CD8-positive, alpha-beta memory T cell (primary cell): ENCODE data around the gene GATAD2B. TPM values are rescaled to one million over a fixed set of nuclear protein-coding genes. Genes with fewer than 3 reads are reported as not detected.

Experiments
- polyA plus RNA-seq: library from polyadenylated mRNA; unstranded; fragments of 300-500 nt; fragmentation: Illumina TruSeq; gene quantifications from one replicate; pipeline ENCODE4 v1.2.3, GENCODE V29; 2021
- total RNA-seq, 2 experiments: library from RNA; stranded (reverse); gene quantifications; one replicate each; pipeline ENCODE4 v1.2.3, GENCODE V29; 2021

Gene GATAD2B
- total and polyA plus RNA-seq, 3 experiments from 2014 or later, result 5.6 to 71.9 (median 64.9) TPM

Other genes with a start within 250 kb of the GATAD2B start
- not detected for gene NPR1, start 244.3 kb downstream of the GATAD2B start, total RNA-seq
- gene NPR1, start 244.3 kb downstream of the GATAD2B start, polyA plus RNA-seq, result not detected
- gene INTS3, start 194.9 kb downstream of the GATAD2B start, total RNA-seq, result 10 to 100 TPM; 58.2 to 61.1 TPM
- 11.9 TPM for gene INTS3, start 194.9 kb downstream of the GATAD2B start, polyA plus RNA-seq
- gene SLC27A3, start 147.6 kb downstream of the GATAD2B start, total RNA-seq, result 10 to 100 TPM in 1 of 2 experiments, 1 to 10 TPM in 1; 9.9 to 11.3 TPM
- 29.3 TPM for gene SLC27A3, start 147.6 kb downstream of the GATAD2B start, polyA plus RNA-seq
- 100 to 1,000 TPM; 100 to 102 TPM for gene DENND4B, start 23.7 kb upstream of the GATAD2B start, total RNA-seq
- gene DENND4B, start 23.7 kb upstream of the GATAD2B start, polyA plus RNA-seq, result 27.3 TPM
- 10 to 100 TPM; 53.9 to 63.2 TPM for gene CRTC2, start 35.6 kb upstream of the GATAD2B start, total RNA-seq
- 38.9 TPM for gene CRTC2, start 35.6 kb upstream of the GATAD2B start, polyA plus RNA-seq
- 10 to 100 TPM; 85.5 to 88.2 TPM for gene SLC39A1, start 40.6 kb upstream of the GATAD2B start, total RNA-seq
- 39.2 TPM for gene SLC39A1, start 40.6 kb upstream of the GATAD2B start, polyA plus RNA-seq
- gene CREB3L4, start 44.9 kb upstream of the GATAD2B start, total RNA-seq, result 10 to 100 TPM in 1 of 2 experiments, 1 to 10 TPM in 1; 10.0 to 10.1 TPM
- gene CREB3L4, start 44.9 kb upstream of the GATAD2B start, polyA plus RNA-seq, result 5.3 TPM
- gene JTB, start 54.7 kb upstream of the GATAD2B start, total RNA-seq, result 100 to 1,000 TPM; 232 to 239 TPM
- gene JTB, start 54.7 kb upstream of the GATAD2B start, polyA plus RNA-seq, result 351 TPM
- 1 to 10 TPM; 9.0 to 9.5 TPM for gene RAB13, start 63.4 kb upstream of the GATAD2B start, total RNA-seq
- not detected for gene RAB13, start 63.4 kb upstream of the GATAD2B start, polyA plus RNA-seq
- gene RPS27, start 67.8 kb upstream of the GATAD2B start, total RNA-seq, result 1,000 to 10,000 TPM; 1,959 to 2,149 TPM
- 20,406 TPM for gene RPS27, start 67.8 kb upstream of the GATAD2B start, polyA plus RNA-seq
- under 1 TPM in 1 of 2 experiments, not detected in 1; 0.09 TPM for gene NUP210L, start 232.1 kb upstream of the GATAD2B start, total RNA-seq
- gene NUP210L, start 232.1 kb upstream of the GATAD2B start, polyA plus RNA-seq, result 0.06 TPM